ENCODE results near the gene SLC3A2.

The SLC3A2 gene

DNA sequence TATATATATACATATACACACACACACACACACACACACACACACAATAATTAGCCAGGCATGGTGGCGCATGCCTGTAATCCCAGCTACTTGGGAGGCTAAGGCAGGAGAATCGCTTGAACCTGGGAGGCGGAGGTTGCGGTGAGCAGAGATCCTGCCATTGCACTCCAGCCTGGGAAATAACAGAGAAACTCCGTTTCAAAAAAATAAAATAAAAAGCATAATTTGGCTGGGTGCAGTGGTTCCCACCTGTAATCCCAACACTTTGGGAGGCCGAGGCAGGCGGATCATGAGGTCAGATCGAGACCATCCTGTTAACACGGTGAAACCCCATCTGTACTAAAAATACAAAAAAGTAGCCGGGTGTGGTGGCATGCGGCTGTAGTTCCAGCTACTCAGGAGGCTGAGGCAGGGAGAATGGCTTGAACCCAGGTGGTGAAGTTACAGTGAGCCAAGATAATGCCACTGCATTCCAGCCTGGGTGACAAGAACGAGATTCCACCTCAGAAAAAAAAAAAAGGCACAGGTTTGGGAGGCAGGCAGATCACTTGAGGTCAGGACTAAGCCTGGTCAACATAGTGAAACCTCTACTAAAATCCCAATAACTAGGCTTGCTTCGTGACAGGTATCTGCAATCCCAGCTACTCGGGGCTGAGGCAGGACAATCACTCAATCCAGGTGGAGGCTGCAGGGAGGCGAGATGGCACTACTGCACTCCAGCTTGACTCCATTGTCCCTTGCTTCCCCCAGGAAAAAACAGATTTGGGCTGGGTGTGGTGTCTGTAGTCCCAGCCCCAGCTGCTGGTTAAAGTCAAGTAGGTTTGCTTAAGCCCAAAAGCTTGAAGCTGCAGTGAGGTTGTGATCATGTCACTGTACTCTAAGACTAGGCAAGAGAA is 29.5 kb upstream of the SLC3A2 start:
- TF ChIP-seq TAF1 (IDR thresholded peaks at IDR 0.05; ENCODE audit: borderline replicate concordance, insufficient read depth, low read length) (no peak), POLR2AphosphoS5 (IDR thresholded peaks at IDR 0.05; ENCODE audit: low read depth, low read length) (peak; percentile 74; the same call in 1 of the 2 replicates), SIN3A (IDR thresholded peaks at IDR 0.05; ENCODE audit: borderline replicate concordance, insufficient read depth, low read length) (peak; percentile 93; the same call in 1 of the 2 replicates), FOXP2 (optimal IDR thresholded peaks at IDR 0.05; ENCODE audit: borderline replicate concordance, extremely low read depth, extremely low read length, insufficient read depth) (no peak)
- TF ChIP-seq, protein P1, sequence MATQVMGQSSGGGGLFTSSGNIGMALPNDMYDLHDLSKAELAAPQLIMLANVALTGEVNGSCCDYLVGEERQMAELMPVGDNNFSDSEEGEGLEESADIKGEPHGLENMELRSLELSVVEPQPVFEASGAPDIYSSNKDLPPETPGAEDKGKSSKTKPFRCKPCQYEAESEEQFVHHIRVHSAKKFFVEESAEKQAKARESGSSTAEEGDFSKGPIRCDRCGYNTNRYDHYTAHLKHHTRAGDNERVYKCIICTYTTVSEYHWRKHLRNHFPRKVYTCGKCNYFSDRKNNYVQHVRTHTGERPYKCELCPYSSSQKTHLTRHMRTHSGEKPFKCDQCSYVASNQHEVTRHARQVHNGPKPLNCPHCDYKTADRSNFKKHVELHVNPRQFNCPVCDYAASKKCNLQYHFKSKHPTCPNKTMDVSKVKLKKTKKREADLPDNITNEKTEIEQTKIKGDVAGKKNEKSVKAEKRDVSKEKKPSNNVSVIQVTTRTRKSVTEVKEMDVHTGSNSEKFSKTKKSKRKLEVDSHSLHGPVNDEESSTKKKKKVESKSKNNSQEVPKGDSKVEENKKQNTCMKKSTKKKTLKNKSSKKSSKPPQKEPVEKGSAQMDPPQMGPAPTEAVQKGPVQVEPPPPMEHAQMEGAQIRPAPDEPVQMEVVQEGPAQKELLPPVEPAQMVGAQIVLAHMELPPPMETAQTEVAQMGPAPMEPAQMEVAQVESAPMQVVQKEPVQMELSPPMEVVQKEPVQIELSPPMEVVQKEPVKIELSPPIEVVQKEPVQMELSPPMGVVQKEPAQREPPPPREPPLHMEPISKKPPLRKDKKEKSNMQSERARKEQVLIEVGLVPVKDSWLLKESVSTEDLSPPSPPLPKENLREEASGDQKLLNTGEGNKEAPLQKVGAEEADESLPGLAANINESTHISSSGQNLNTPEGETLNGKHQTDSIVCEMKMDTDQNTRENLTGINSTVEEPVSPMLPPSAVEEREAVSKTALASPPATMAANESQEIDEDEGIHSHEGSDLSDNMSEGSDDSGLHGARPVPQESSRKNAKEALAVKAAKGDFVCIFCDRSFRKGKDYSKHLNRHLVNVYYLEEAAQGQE (IDR thresholded peaks at IDR 0.05; ENCODE audit: insufficient read depth in 1 of 2, low read depth in 2 of 2, low read length in 2 of 2): 0 out of 4 replicates have a peak, but pooled peaks of 1 of the 2 experiments have one; percentile 5

DNA sequence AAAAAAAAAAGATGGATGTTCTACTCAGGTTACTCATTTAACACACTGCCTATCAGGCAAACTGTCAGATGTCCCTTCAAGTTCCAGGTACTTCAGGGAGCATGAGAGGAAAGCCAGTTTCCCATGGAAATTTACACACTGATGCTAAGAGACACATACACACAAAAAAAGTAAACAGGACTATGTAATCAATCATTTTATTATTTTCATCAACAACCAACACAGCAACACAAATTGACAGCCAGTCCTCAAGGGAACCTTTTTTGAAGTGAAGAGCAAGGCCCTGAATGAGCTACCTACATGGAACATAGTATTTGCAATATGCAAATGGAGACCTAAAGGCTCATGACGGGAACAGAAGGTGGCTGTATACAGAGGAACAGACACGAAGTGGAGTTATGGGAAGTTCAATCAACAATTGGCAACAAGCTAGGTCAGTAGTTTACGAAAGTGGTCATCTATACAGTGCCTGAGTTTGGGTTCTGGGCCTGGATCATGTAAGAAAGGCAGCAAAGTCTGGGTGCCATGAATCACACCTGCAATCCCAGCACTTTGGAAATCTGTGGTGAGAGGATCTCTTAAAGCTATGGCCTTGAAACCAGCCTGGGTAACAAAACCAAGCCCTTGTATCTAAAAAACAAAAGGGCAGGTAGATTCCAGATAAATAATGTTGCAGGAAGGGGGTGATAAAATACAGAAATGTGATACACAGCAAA is 28.7 kb upstream of the SLC3A2 start:
- TF ChIP-seq POLR2AphosphoS5 (IDR thresholded peaks at IDR 0.05; ENCODE audit: low read depth, low read length) (peak; percentile 68), FOXP2 (optimal IDR thresholded peaks at IDR 0.05; ENCODE audit: borderline replicate concordance, extremely low read depth, extremely low read length, insufficient read depth) (no peak)

DNA sequence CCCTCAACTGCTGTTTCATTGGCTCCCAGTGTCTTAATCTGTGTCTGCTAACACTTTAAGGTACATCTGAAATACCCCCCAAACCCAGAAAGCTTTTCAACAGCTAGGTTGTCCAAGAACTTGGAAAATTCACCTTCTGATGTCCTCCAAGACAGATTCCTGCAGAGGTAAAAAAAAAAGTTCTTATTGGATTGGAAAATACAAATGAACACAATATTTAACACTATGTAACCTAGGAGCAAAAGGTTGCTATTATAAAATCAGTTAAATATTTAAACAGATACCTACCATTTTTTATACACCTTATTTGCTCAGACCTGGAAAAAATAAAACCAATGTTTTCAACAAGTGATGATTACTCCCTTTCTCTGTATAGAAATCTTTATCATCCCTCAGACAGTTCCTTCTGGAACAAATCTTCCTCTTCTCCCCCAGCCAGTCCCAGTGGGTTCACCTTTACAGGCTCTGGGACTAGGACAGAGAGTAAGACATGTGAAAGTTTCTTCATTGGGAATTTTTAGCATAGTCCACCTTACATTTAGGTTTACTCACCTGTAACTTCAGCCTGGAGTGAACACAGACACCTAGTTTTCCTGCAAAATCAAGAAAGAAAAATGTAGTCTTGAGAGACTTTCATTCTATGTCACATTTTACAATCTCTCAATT is 28.0 kb upstream of the SLC3A2 start:
- no peak for TF ChIP-seq TAF1 (IDR thresholded peaks at IDR 0.05; ENCODE audit: borderline replicate concordance, insufficient read depth, low read length)
- TF ChIP-seq, protein P1 (IDR thresholded peaks at IDR 0.05; ENCODE audit: insufficient read depth in 1 of 2, low read depth in 2 of 2, low read length in 2 of 2): no peak
- TF ChIP-seq POLR2AphosphoS5 (IDR thresholded peaks at IDR 0.05; ENCODE audit: low read depth, low read length): no peak; the same call in 1 of the 2 replicates
- no peak for TF ChIP-seq FOXP2 (optimal IDR thresholded peaks at IDR 0.05; ENCODE audit: borderline replicate concordance, extremely low read depth, extremely low read length, insufficient read depth)
- no peak for TF ChIP-seq SIN3A (IDR thresholded peaks at IDR 0.05; ENCODE audit: borderline replicate concordance, insufficient read depth, low read length)

DNA sequence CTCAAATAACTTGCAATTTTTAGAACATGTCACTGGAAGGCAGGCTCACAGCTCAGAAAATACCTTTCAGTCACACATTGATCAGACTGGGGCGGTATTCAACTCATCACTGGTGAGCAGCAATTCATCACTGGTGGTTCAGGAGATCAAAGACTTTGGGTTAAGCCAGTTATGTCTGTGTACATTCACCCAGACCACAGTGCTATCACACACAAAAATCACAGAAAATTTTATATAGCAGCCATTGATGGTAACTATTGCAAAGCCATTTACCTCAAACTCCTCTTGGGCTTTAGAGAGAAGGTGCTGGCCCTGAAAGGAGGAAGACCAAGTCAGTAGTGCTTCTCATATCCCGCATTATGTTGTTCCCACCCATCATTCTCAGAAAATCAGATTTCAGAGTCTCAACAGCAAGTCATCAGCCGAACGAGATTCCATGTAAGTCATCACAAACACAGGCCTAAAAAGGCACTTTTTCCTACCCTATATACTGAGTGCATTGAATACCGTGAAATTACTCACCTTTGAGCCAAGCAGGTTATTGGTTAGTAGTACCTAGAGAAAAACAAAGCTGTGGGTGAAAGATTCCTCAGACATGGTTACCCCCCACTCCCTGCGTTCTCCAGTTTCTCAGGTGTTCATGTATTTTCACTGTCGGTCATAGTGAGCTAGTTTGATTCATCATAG is 27.3 kb upstream of the SLC3A2 start:
- TF ChIP-seq, protein P1 (IDR thresholded peaks at IDR 0.05; ENCODE audit: insufficient read depth in 1 of 2, low read depth in 2 of 2, low read length in 2 of 2): no peak
- peak; percentile 50; the same call in 1 of the 2 replicates for TF ChIP-seq TAF1 (IDR thresholded peaks at IDR 0.05; ENCODE audit: borderline replicate concordance, insufficient read depth, low read length)
